GM12891 (cell line): ENCODE measurements around the gene RYR2.

Experiments used
- POLR2A ChIP-seq: IDR thresholded peaks from 2 replicates; pipeline ENCODE4 v1.6.1; 2011; ENCODE audit warnings: low read depth, low read length, control low read depth
- POLR2AphosphoS5 ChIP-seq: IDR thresholded peaks from 2 replicates; pipeline ENCODE4 v1.6.1; 2011; ENCODE audit warnings: low read depth, low read length, control low read depth
- TAF1 ChIP-seq: IDR thresholded peaks from 2 replicates; pipeline ENCODE4 v1.6.1; 2011; ENCODE audit warnings: low read depth, low read length, control low read depth

DNA sequence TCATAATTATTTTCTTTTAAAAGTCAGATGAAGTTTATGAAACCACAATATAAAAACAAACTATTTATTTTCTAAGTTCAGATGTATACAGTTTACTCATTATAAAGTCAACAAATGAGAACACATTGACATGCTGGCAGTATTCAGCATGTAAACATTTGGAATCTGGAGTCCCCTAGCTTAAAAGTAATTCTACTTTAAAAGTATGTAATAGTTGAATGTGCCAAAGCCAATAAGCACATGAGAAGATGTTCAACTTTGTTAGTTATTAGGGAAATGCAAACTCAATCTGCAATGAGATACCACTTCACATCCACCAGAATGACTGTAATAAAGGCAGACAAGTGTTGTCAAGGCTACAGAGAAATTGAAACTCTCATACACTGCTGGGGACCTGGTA is 96.6 kb downstream of the RYR2 start:
- TF ChIP-seq POLR2A (no peak), POLR2AphosphoS5 (no peak), TAF1 (no peak)
